OCI-LY1 (cell line): ENCODE measurements around the gene TOR2A.

Experiments
- H2AFZ ChIP-seq: fragments of 200-600 bp; sonication (generic), shearing (Covaris generic); 2 replicates; pipeline ENCODE4 v1.6.0; 2014; ENCODE audit warnings: antibody characterized with exemption, mild to moderate bottlenecking, low read length
- H3F3A ChIP-seq: fragments of 200-600 bp; sonication (generic), shearing (Covaris generic); 2 replicates; pipeline ENCODE4 v1.6.0; 2014; ENCODE audit warnings: mild to moderate bottlenecking, antibody characterized with exemption, low read length, moderate library complexity; ENCODE audit not compliant: insufficient read depth
- H3K27ac ChIP-seq: fragments of 200-600 bp; sonication (generic); 2 replicates; pipeline ENCODE4 v1.5.1; 2014; ENCODE audit warnings: low read length, mixed run types, mild to moderate bottlenecking, low read depth; ENCODE audit not compliant: poor library complexity, severe bottlenecking
- H3K27me3 ChIP-seq: fragments of 200-600 bp; sonication (generic); 2 replicates; pipeline ENCODE4 v1.6.0; 2014; ENCODE audit warnings: antibody characterized with exemption, mild to moderate bottlenecking, low read length, moderate library complexity; ENCODE audit not compliant: insufficient read depth
- H3K36me3 ChIP-seq: fragments of 200-600 bp; sonication (generic); 2 replicates; pipeline ENCODE4 v1.6.1; 2014; ENCODE audit warnings: mild to moderate bottlenecking, antibody characterized with exemption, low read length, moderate library complexity, mixed read lengths; ENCODE audit not compliant: insufficient read depth
- H3K4me1 ChIP-seq: fragments of 200-600 bp; sonication (generic); 2 replicates; pipeline ENCODE4 v1.5.1; 2014; ENCODE audit warnings: mild to moderate bottlenecking, low read length, moderate library complexity; ENCODE audit not compliant: insufficient read depth, severe bottlenecking
- H3K4me2 ChIP-seq: fragments of 200-600 bp; sonication (generic), shearing (Covaris generic); 2 replicates; pipeline ENCODE4 v1.6.1; 2014; ENCODE audit warnings: low read length
- H3K4me3 ChIP-seq: fragments of 200-600 bp; sonication (generic); 2 replicates; pipeline ENCODE4 v1.5.1; 2014; ENCODE audit warnings: low read length, low read depth, mild to moderate bottlenecking, mixed read lengths; ENCODE audit not compliant: poor library complexity, severe bottlenecking
- H3K79me2 ChIP-seq: fragments of 200-600 bp; shearing (Covaris generic); 2 replicates; pipeline ENCODE4 v1.6.1; 2016; ENCODE audit warnings: mixed run types, low read length, mixed read lengths; ENCODE audit not compliant: insufficient read depth
- H3K9ac ChIP-seq: fragments of 200-600 bp; sonication (generic), shearing (Covaris generic); 2 replicates; pipeline ENCODE4 v1.6.1; 2014; ENCODE audit warnings: mild to moderate bottlenecking, low read length, mixed read lengths
- H3K9me2 ChIP-seq: fragments of 200-600 bp; sonication (generic), shearing (Covaris generic); 2 replicates; pipeline ENCODE4 v1.6.1; 2014; ENCODE audit warnings: low read depth, mild to moderate bottlenecking, low read length, mixed read lengths
- H3K9me3 ChIP-seq: fragments of 200-600 bp; shearing (Covaris generic); 2 replicates; pipeline ENCODE4 v1.6.1; 2014; ENCODE audit warnings: low read length, mixed read lengths
- H4K20me1 ChIP-seq: fragments of 200-600 bp; sonication (generic), shearing (Covaris generic); 2 replicates; pipeline ENCODE4 v1.6.0; 2016; ENCODE audit warnings: mild to moderate bottlenecking, low read length; ENCODE audit not compliant: insufficient read depth
- EZH2 ChIP-seq: fragments of 200-600 bp; sonication (generic), shearing (Covaris generic); IDR thresholded peaks from 2 replicates; pipeline ENCODE4 v1.8.0; 2017; ENCODE audit warnings: borderline replicate concordance, mixed run types, mild to moderate bottlenecking, antibody characterized with exemption, low read length, moderate library complexity, mixed read lengths
- TF ChIP-seq, protein P1 (sequence below): fragments of 200-600 bp; sonication (generic), shearing (Covaris generic); IDR thresholded peaks from 2 replicates; pipeline ENCODE4 v1.5.1; 2017; ENCODE audit warnings: mild to moderate bottlenecking, antibody characterized with exemption, low read length, moderate library complexity, mixed read lengths

The TOR2A gene

GRCh38 chr9:127768698-127769097, 33.6 kb upstream of the TOR2A start:
- no peak overlapping the region for H3K9ac ChIP-seq
- no peak overlapping the region for H3K4me2 ChIP-seq

DNA sequence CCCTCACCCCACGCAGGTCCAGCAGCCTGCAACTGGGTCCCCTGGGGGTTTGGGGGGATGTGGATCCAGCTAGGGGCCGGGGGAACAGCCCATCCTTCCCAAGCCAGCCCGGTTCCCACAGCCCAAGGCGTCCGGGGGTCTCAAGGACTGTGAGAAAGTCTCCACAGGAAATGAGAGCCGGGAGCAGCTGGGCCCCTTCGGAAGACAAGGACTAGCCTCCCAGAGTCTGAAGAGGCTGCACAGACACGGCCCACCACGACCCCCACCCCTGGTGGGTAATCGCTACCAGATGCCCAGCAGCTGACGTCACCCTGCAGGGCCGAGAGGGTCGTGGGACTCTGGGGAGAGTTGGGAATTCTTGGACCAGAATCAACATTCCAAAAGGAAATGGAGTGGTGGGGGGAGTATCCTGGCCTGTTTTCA, 32.8 kb upstream of the TOR2A start:
- Histone ChIP-seq H3K79me2 (no peaks in the 10 kb centered on the region), H4K20me1 (no peaks in the 10 kb centered on the region), H2AFZ (no peak overlapping the region), H3K27me3 (no peaks in the 10 kb centered on the region), H3K4me3 (no peak overlapping the region), H3K9ac (no peak overlapping the region), H3K4me1 (peaks cover 40% of the 10 kb centered on the region), H3K4me2 (no peak overlapping the region), H3F3A (no peaks in the 10 kb centered on the region), H3K27ac (peak overlapping the region; percentile 1), H3K36me3 (no peaks in the 10 kb centered on the region), H3K9me2 (no peaks in the 10 kb centered on the region), H3K9me3 (no peaks in the 10 kb centered on the region)
- TF ChIP-seq EZH2: no peak
- TF ChIP-seq, protein P1, sequence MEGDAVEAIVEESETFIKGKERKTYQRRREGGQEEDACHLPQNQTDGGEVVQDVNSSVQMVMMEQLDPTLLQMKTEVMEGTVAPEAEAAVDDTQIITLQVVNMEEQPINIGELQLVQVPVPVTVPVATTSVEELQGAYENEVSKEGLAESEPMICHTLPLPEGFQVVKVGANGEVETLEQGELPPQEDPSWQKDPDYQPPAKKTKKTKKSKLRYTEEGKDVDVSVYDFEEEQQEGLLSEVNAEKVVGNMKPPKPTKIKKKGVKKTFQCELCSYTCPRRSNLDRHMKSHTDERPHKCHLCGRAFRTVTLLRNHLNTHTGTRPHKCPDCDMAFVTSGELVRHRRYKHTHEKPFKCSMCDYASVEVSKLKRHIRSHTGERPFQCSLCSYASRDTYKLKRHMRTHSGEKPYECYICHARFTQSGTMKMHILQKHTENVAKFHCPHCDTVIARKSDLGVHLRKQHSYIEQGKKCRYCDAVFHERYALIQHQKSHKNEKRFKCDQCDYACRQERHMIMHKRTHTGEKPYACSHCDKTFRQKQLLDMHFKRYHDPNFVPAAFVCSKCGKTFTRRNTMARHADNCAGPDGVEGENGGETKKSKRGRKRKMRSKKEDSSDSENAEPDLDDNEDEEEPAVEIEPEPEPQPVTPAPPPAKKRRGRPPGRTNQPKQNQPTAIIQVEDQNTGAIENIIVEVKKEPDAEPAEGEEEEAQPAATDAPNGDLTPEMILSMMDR: no peak

More at GRCh38 chr9:127768698-127769097, 33.6 kb upstream of the TOR2A start:
- H3K27ac ChIP-seq: peak overlapping the region; percentile 30
- no peaks in the 10 kb centered on the region for H3K9me3 ChIP-seq
- H3K36me3 ChIP-seq: no peaks in the 10 kb centered on the region
- H3F3A ChIP-seq: no peaks in the 10 kb centered on the region
- no peaks in the 10 kb centered on the region for H3K9me2 ChIP-seq
- no peak overlapping the region for H2AFZ ChIP-seq
- H3K27me3 ChIP-seq: no peaks in the 10 kb centered on the region
- TF ChIP-seq, protein P1: no peak
- TF ChIP-seq EZH2: no peak
- H3K79me2 ChIP-seq: no peaks in the 10 kb centered on the region
- no peaks in the 10 kb centered on the region for H4K20me1 ChIP-seq
- peaks cover 48% of the 10 kb centered on the region for H3K4me1 ChIP-seq
- no peak overlapping the region for H3K4me3 ChIP-seq

DNA sequence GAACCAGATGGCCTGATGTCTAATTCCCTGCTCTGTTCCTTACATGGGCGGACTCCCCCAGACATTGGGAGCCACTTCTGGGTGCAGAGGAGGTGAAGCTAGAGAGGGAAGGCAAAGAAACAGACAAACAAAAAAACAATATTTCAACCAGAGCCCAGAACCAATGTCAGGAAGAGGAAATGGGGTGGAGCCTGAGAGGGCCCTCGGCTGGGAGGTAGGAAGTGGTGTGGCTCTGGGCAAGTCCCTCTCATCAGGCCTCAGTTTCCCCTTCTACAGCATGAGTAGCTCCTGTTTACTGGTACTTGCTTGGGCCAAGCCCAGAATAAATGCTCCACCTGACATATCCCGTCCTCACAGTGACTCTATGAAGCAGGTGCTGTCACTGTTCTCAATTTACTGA, 32.3 kb upstream of the TOR2A start:
- peak overlapping the region; percentile 1 for H3K27ac ChIP-seq
- no peaks in the 10 kb centered on the region for H4K20me1 ChIP-seq
- no peaks in the 10 kb centered on the region for H3K27me3 ChIP-seq
- H3F3A ChIP-seq: no peaks in the 10 kb centered on the region
- no peak overlapping the region for H3K4me2 ChIP-seq
- H3K79me2 ChIP-seq: no peaks in the 10 kb centered on the region
- H3K36me3 ChIP-seq: no peaks in the 10 kb centered on the region
- H3K4me1 ChIP-seq: peaks cover 38% of the 10 kb centered on the region
- no peaks in the 10 kb centered on the region for H3K9me2 ChIP-seq
- no peak overlapping the region for H3K4me3 ChIP-seq
- no peak overlapping the region for H3K9ac ChIP-seq
- TF ChIP-seq, protein P1: no peak
- no peak for TF ChIP-seq EZH2
- H3K9me3 ChIP-seq: no peaks in the 10 kb centered on the region
- no peak overlapping the region for H2AFZ ChIP-seq
